Epidermal melanocyte (primary cell): ENCODE results near the gene OR5D14.

Experiments
- DNase-seq: peaks from one replicate; pipeline ENCODE4 v3.0.0; 2011; ENCODE audit warnings: low spot score; ENCODE audit not compliant: insufficient read length

The OR5D14 gene

GRCh38 chr11:55795256-55795655 lies at the start of gene OR5D14:
TSS of gene OR5D14 (plus strand) at chr11:55795556. CDS start at chr11:55795556, 0 bp downstream.
- no peak for DNase-seq

- DNase-seq: no peak
Measured at GRCh38 chr11:55773138-55773537, 22.2 kb upstream of the OR5D14 start, which contains the start of gene OR5D13. TSS of gene OR5D13 (plus strand) at chr11:55773438. CDS start at chr11:55773438, 0 bp downstream.

- no peak for DNase-seq
Measured at GRCh38 chr11:55791606-55792005, 3.8 kb upstream of the OR5D14 start.

GRCh38 chr11:55793321-55793720 lies 2.0 kb upstream of the OR5D14 start:
- DNase-seq: no peak

GRCh38 chr11:55806248-55806647 lies 10.9 kb downstream of the OR5D14 start:
- DNase-seq: no peak

GRCh38 chr11:55811067-55811466 lies 15.7 kb downstream of the OR5D14 start, which contains the start of gene OR5L1:
TSS of gene OR5L1 (plus strand) at chr11:55811367. CDS start at chr11:55811467, 100 bp downstream.
- DNase-seq: no peak

GRCh38 chr11:55819330-55819729 lies 24.0 kb downstream of the OR5D14 start, which contains the start of gene OR5D18:
TSS of gene OR5D18 (plus strand) at chr11:55819630. CDS start at chr11:55819630, 0 bp downstream.
- DNase-seq: no peak

- no peak for DNase-seq
Measured at GRCh38 chr11:55826919-55827318, 31.6 kb downstream of the OR5D14 start, which contains the start of gene OR5L2. TSS of gene OR5L2 (plus strand) at chr11:55827219. CDS start at chr11:55827219, 0 bp downstream.

GRCh38 chr11:55838452-55838851 lies 43.1 kb downstream of the OR5D14 start, which contains the start of gene OR5D16:
TSS of gene OR5D16 (plus strand) at chr11:55838752. CDS start at chr11:55838752, 0 bp downstream.
- DNase-seq: no peak
